HG03196 (cell line): Measurements from ENCODE around the gene BCL3.

ENCODE experiments used
- ATAC-seq: cut with Tn5 transposase; IDR thresholded peaks from one replicate; pipeline ENCODE4 v1.9.1; 2021; ENCODE audit not compliant: unreplicated experiment

Gene BCL3

DNA sequence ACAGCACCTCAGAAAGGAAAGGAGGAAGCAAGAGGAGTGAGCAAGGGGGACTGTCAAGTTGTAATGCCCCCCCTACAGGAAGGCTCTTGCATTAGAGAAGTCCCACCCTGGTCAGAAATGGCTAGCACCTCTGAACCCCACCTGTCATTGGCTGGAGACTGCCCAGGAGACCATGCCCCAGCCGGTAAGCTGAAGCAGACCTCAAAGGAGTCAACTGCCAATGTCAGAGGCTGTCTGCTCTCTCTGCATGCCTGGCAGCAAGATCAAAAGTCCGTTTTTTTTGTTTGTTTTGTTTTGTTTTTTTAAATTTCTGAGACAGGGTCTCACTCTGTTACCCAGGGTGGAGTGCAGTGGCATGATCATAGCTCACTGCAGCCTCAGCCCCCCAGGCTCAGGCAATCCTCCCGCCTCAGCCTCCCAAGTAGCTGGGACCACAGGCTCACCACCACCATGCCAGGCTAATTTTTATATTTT, 8.1 kb upstream of the BCL3 start:
- no peak for ATAC-seq

DNA sequence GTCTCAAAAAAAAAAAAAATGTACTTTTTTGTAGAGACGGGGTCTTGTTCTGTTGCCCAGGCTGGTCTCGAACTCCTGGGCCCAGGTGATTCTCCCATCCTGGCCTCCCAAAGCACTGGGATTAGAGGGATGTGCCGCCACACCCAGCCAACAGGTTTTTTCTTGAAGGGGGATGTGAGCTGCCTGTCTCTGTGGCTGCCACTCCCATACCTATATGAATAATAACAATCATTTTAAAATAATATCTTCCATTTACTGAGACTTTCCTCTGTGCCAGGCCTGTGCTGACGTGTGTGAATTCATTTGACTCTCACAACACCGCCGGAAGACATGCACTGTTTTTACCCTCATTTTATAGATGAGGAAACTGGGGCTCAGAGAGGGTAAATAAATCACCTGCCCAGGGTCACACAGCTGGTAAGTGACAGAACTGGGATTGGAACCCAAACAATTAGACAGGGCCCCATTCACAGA, 7.2 kb upstream of the BCL3 start:
- ATAC-seq, result no peak

DNA sequence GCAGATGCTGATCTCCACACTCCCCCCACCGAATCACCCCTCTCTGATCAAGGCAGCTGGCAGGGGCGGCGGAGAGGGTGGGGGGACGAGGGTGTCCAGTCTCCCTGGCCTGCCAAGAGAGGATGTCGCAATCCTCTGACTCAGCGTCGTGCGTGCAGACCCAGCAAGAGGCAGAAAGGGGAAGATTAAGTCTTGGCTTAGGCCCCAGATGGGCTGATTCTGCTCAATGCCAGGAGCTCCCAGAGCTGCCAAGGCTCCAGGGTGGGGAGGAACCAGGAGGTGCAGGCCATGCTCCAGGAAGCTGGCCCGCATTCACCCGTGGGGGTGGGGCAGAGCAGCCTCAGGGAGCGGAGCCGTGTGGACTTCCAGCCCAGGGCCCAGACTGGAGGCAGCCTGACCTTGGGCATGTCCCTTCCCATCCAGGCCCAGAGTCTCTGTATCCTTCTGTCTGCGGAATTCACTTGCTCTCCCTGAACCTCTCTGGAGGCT, 6.6 kb upstream of the BCL3 start:
- ATAC-seq, result no peak

DNA sequence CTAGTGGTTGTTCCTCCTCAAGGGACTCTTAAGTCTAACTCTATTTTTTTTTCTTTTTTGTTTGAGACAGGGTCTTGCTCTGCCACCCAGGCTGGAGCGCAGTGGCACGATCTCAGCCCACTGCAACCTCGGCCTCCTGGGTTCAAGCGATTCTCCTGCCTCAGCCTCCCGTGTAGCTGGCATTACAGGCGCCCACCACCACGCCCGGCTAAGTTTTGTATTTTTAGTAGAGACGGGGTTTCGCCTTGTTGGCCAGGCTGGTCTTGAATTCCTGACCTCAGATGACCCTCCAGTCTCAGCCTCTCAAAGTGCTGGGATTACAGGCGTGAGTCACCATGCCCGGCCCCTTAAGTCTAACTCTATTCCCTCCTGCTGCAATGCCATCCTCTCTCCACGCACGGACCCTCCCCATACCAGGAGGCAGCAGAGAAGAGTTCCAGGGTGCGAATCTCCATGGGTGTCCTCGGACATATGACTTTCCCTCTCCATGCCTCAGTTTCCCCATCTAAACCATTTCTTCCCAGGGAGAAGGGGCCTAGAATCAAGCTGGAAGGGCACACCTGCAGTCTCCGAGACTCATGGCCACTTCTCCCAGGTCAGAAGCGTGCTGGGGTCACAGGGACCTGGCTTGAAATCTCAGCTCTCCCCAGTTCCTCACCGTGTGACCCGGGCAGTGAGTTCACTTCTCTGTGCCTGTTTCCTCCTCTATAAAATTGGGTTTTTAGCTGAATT, 6.0 kb upstream of the BCL3 start:
- no peak for ATAC-seq

GRCh38 chr19:44744871-44745332, 3.6 kb upstream of the BCL3 start:
- no peak for ATAC-seq

DNA sequence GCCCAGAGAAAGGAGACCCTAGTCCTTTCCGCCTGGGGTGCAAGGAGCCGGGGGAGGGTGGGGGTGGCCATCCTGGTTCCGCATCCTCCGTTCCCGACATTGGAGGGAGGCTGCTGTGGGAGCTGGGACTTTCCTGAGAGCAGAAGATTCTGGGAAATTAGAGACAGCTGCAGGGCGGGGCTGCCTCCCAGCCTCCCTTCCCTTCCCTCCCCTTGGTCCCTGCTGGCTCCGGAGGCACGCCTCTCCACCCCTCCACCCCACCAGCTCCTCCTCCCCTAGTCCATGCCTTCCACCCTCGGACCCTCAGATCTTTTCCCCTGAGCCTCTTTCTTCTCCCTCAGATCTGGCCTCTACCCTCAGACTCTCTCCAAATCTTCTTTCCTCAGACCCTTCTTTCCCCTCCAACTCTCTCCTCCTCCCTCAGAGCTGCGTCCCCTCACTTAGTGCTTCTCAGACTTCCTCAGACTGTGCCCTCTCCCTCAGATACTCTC, 3.1 kb upstream of the BCL3 start:
- no peak for ATAC-seq

GRCh38 chr19:44745887-44746600, 2.5 kb upstream of the BCL3 start:
- ATAC-seq, result no peak

DNA sequence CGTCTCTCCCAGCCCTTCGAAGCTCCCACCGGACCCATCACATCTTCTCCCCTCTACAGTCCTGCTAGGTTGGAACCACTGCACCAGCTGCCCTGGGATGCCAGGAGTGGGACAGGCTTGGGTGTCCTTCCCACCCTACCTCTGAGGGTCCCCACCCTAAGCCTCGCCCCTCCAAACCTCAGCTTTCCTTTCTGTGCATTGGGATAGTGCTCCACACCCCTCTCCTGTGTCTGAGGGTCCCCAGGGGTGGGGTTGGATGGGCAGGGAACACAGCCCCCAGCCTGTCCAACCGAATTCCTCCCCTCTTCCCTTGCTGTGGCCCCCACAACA, 1.9 kb upstream of the BCL3 start:
- no peak for ATAC-seq

- peak; percentile 35 for ATAC-seq
These were observed 1.4 kb upstream of the BCL3 start for GRCh38 chr19:44746946-44747738.

- no peak for ATAC-seq
These were observed 626 bp upstream of the BCL3 start for GRCh38 chr19:44747739-44748425.

DNA sequence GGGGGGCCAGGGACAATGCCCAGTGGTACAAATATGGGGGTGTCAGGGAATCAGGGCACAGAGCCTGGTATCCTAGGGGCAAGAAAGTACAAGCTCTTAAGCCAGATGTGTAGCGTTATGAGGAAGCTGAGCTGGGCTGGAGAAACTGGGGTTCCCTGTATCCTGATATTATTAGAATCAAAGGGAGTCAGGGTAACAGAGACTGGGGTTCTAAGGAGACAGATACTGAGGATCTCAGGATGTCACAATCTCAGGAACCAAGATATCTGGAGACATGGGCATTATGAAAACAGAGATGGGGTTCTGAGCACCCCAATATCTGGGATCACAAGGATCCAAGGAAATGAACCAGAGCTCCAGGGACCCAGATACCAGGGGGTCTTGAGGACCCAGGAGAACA, 784 bp downstream of the BCL3 start:
- no peak for ATAC-seq

GRCh38 chr19:44749994-44750393, 1.5 kb downstream of the BCL3 start:
- no peak for ATAC-seq

DNA sequence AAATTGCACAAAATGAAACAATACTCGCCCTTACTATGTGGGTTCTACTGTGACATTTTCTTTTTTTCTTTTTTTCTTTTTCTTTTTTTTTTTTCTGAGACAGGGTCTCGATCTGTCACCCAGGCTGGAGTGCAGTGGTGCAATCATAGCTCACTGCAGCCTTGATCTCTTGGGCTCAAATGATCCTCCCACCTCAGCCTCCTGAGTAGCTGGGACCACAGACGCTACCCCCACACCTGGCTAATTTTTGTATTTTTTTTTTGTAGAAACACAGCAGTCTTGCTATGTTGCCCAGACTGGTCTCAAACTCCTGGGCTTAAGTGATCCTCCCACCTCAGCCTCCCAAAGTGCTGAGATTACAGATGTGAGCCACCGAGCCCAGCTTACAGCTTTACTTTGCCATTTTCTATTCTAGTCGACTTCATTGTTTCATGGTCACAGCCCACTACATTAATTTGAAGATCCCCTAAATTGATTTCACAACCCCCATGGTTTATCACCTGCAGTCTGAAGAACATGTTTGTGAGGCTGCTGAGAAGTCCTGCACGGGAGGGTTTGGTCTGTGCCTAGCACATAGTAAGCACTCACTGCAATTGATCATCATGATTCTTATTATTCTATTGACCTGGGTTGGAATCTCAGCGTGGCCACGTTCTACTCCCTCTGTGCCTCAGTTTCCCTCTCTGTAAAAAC, 3.8 kb downstream of the BCL3 start:
- no peak for ATAC-seq

DNA sequence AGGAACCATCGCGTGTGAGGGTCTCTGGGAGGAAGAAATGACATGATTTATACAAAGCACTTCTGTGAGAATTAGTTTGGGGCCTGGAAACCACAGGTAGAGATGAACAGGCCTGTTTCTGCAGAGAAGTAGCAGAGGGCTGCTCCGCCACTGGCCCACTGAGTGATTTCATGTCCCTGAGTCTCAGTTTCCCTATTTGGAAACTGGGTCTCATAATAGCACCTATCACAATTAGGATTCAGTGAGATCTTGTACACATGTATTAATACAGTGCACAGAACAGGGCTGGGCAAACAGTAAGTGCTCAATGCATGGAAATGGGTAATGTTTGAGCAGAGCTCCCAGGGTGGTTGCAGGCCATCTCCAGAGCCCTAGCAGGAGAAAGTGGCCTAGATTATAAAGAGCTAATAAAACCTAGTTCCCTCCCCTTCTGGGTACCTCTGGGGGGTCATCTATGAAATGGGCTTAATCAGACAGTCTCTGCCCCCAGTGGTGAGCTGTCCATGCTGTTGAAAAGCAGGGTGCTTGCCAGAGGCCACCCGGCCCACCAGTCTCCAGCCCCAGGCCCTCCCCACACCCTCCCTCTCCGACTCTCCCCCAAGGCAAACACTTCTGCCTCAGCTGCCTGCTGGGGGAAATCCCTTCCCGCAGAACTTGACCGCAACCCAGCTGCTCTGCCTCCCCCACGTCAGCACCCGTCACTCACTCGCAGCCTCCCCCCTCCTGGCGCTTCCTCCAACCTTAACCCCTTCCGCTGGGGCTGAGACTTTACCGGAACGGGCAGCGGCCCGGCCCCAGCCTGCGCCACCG, 4.5 kb downstream of the BCL3 start:
- ATAC-seq, result peak; percentile 61

- no peak for ATAC-seq
These were observed 5.1 kb downstream of the BCL3 start for GRCh38 chr19:44753626-44753931.

- ATAC-seq, result no peak
These were observed 5.6 kb downstream of the BCL3 start for GRCh38 chr19:44753932-44754749.

- ATAC-seq, result no peak
These were observed 6.2 kb downstream of the BCL3 start for GRCh38 chr19:44754750-44755080.

GRCh38 chr19:44755219-44755618, 6.7 kb downstream of the BCL3 start:
- ATAC-seq, result no peak

DNA sequence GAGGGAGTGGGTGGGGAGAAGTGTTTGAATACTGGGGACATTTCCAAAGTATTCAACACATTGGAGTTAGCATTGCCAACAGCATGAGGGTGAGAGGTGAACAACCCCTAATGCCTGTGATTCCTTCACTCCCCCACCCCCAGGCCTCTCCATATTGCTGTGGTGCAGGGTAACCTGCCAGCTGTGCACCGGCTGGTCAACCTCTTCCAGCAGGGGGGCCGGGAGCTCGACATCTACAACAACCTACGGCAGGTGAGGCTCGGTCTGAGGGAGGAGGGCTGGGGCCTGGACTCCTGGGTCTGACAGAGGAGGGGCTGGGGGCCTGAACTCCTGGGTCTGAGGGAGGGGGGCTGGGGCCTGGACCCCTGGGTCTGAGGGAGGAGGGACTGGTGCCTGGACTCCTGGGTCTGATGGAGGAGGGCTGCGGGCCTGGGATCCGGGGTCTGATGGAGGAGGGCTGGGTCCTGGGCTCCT, 7.6 kb downstream of the BCL3 start:
- ATAC-seq, result no peak
